ENCODE results near the gene DOK3.

The DOK3 gene

DNA sequence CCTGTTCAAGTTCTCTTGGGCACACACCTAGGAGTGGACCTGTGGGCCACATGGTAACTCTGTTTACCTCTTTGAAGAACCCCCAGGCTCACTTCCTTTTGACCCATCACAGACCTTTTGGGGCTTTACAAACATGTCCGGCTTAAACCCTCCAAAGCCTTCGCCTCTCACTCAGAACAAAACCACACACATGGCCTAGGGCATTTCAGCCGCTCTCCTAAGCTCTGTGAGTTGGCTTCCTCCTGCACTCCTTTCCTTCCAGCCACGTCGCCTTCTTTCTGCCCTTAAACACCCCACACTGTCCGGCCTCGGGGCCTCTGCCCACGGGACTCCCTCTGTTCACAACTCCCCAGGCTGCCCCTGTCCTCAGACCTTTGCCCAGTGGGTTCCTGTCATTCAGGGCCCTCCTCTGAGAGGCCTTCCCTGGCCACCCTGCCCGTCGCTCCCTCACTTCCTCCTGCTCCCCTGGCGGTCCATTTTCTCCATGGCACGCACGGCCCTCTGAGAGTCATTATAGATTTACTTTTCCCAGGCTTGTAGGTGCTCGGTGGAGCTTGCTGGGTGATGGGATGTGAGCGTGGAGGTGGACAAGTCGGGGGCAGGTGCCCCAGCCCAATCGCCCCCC, 1.9 kb downstream of the DOK3 start:
- no peak overlapping the region for H3K9ac ChIP-seq (ENCODE audit: low read length)
- H3K4me3 ChIP-seq (ENCODE audit: low read length): peak overlapping the region; percentile 17
- peaks cover 11% of the 10 kb centered on the region for H3K36me3 ChIP-seq (ENCODE audit: control insufficient read depth, insufficient read depth, low read length)
- H3K27ac ChIP-seq (ENCODE audit: low read depth, low read length): no peak overlapping the region
- H3K27me3 ChIP-seq (ENCODE audit: control insufficient read depth, insufficient read depth, low read length): no peaks in the 10 kb centered on the region
- no peaks in the 10 kb centered on the region for H3K4me1 ChIP-seq (ENCODE audit: control insufficient read depth, insufficient read depth, low read length)

DNA sequence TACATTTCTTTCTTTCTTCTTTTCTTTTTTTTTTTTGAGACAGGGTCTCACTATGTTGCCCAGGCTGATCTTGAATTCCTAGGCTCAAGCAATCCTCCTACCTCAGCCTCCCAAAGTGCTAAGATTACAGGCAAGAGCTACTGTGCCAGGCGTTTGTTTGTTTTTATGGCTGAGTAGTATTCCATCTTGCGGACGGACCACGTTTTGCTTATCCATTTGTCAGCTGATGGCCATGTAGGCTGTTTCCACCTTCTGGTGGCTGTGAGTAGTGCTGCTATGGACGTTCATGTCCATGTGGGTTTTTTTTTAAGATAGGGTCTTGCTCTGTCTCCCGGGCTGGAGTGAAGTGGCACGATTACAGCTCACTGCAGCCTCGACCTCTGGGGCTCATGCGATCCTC, 2.5 kb downstream of the DOK3 start:
- no peak overlapping the region for H3K4me3 ChIP-seq (ENCODE audit: low read length)
- no peak overlapping the region for H3K27ac ChIP-seq (ENCODE audit: low read depth, low read length)
- H3K36me3 ChIP-seq (ENCODE audit: control insufficient read depth, insufficient read depth, low read length): peaks cover 11% of the 10 kb centered on the region
- H3K4me1 ChIP-seq (ENCODE audit: control insufficient read depth, insufficient read depth, low read length): no peaks in the 10 kb centered on the region
- no peak overlapping the region for H3K9ac ChIP-seq (ENCODE audit: low read length)
- H3K27me3 ChIP-seq (ENCODE audit: control insufficient read depth, insufficient read depth, low read length): no peaks in the 10 kb centered on the region

DNA sequence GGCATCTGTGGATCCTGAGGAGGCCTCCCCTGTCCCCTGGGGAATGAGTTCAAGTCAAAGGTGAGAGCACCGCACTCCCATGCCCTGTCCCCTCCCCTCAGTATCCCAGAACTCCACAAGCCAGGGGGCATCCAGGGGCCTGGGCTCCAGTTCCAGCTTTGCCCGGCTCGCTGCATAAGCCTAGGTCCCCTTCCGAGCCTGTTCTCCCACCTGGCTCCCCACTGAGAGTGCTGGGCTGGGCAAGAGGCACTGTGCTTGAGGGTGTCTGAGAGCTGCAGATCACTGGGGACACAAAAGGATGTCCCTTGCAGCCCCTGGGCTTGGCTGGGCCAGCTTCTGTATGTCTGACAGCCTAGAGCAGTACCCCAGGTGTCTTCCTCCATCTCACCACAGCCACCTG, 4.6 kb downstream of the DOK3 start:
- Histone ChIP-seq H3K9ac (ENCODE audit: low read length) (no peak overlapping the region), H3K4me1 (ENCODE audit: control insufficient read depth, insufficient read depth, low read length) (no peaks in the 10 kb centered on the region), H3K36me3 (ENCODE audit: control insufficient read depth, insufficient read depth, low read length) (no peaks in the 10 kb centered on the region), H3K27me3 (ENCODE audit: control insufficient read depth, insufficient read depth, low read length) (no peaks in the 10 kb centered on the region), H3K27ac (ENCODE audit: low read depth, low read length) (no peak overlapping the region), H3K4me3 (ENCODE audit: low read length) (no peak overlapping the region)

DNA sequence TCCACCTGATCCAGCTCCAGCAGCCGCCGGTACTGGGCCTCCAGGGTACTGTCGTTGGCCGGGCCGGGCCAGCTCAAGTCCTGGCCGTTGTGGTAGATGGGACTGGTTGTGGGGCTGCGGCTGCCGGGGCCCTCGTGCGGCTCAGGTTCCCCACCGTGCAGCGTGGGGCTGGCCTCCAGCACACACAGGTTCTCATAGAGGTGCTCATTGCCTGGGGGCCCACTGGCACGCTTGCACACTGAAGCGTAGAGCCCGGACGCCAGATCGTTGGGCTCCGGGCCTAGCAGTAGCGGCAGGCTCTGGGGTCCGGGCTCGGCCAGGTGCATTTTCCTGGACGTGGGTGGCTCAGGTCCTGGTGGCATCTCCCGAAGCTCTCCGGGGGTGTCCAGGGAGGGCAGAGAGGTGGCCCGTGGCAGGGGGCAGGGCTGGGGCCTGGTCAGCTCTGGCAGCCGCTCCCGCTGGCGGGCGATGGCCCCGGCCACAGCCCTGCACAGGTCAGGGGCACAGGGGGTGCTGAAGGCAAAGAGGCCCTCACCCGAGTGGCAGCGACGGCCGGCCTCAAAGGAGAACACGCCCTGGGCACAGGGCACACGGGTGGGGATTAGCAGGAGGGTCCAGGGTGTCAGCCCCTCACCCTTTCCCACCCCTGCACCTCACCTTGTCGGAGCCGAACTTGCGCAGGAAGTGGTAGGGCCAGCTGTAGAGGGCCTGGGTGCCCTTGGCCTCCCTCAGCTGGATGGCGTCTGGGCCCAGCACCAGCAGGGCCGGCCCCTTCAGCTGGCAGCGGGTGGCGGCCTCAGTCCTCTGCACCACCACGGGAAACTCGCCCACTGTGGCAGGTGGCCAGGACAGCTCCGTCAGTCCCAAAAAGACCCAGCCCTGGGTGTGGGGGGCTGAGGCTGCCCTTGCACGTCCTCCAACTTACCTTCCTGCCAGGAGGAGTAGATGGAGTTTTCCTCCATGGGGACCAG, 5.3 kb downstream of the DOK3 start:
- Histone ChIP-seq H3K4me3 (ENCODE audit: low read length) (no peak overlapping the region), H3K27ac (ENCODE audit: low read depth, low read length) (no peak overlapping the region), H3K9ac (ENCODE audit: low read length) (no peak overlapping the region), H3K27me3 (ENCODE audit: control insufficient read depth, insufficient read depth, low read length) (no peaks in the 10 kb centered on the region), H3K36me3 (ENCODE audit: control insufficient read depth, insufficient read depth, low read length) (no peaks in the 10 kb centered on the region), H3K4me1 (ENCODE audit: control insufficient read depth, insufficient read depth, low read length) (no peaks in the 10 kb centered on the region)

DNA sequence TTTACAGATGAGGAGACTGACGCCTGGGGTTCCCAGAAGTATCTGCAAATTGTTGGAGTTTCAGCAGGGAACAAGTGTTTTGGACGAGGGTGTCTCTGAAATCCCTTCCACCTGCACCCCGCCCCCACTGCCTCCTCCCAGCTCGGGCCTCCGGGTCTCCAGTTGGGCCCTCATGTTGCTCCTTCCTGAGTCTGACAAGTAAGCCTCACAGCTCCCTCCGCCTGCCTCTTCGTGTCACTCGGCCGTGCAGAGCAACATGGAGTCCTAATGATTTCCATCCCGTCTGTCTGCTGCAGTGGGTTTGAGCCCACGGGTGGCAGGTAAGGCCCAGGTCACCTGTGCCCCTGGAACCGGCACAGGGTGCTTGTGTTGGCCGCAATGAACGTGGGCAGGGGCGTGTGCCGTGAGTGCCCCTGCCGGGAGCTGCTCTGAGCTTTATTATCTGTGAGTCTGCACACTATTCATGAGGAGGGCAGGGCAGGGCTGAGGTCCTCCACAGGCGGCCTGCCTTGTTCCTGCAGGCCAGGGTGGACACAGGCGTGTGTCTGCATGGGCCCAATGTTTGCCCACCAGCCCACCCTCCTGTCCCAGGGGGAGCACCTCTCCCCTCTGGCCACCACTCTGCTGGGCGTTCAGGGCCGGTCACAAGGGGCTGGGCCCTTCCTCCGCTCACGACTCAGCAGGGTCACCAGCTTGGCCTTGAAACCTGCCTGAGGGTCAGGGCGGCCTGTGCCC, 6.1 kb downstream of the DOK3 start:
- H3K27me3 ChIP-seq (ENCODE audit: control insufficient read depth, insufficient read depth, low read length): peaks cover under 1% of the 10 kb centered on the region
- no peak overlapping the region for H3K4me3 ChIP-seq (ENCODE audit: low read length)
- H3K4me1 ChIP-seq (ENCODE audit: control insufficient read depth, insufficient read depth, low read length): no peaks in the 10 kb centered on the region
- no peak overlapping the region for H3K27ac ChIP-seq (ENCODE audit: low read depth, low read length)
- H3K36me3 ChIP-seq (ENCODE audit: control insufficient read depth, insufficient read depth, low read length): no peaks in the 10 kb centered on the region
- no peak overlapping the region for H3K9ac ChIP-seq (ENCODE audit: low read length)

DNA sequence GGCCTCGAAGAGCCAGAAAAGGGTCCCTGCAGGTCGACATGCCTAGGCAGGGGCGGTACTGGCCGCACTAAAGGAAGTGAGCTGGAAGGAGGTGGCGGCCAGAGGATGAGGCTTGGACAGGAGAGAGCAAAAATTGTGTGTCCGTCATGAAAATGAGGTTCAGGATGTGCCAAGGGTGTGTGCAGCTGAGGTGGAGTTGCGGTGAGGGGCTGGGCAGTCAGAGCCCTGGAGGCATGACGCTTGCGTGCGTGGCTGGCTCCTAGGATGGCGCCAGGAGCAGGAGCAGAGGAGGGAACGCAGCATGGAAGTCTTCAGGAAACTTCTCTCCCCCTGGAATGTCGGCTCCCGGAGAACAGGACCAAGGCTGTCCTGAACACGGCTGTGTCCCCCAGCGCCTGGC, 6.7 kb downstream of the DOK3 start:
- Histone ChIP-seq H3K9ac (ENCODE audit: low read length) (no peak overlapping the region), H3K4me1 (ENCODE audit: control insufficient read depth, insufficient read depth, low read length) (peaks cover 4% of the 10 kb centered on the region), H3K4me3 (ENCODE audit: low read length) (no peak overlapping the region), H3K27me3 (ENCODE audit: control insufficient read depth, insufficient read depth, low read length) (peaks cover 4% of the 10 kb centered on the region), H3K27ac (ENCODE audit: low read depth, low read length) (no peak overlapping the region), H3K36me3 (ENCODE audit: control insufficient read depth, insufficient read depth, low read length) (no peaks in the 10 kb centered on the region)

DNA sequence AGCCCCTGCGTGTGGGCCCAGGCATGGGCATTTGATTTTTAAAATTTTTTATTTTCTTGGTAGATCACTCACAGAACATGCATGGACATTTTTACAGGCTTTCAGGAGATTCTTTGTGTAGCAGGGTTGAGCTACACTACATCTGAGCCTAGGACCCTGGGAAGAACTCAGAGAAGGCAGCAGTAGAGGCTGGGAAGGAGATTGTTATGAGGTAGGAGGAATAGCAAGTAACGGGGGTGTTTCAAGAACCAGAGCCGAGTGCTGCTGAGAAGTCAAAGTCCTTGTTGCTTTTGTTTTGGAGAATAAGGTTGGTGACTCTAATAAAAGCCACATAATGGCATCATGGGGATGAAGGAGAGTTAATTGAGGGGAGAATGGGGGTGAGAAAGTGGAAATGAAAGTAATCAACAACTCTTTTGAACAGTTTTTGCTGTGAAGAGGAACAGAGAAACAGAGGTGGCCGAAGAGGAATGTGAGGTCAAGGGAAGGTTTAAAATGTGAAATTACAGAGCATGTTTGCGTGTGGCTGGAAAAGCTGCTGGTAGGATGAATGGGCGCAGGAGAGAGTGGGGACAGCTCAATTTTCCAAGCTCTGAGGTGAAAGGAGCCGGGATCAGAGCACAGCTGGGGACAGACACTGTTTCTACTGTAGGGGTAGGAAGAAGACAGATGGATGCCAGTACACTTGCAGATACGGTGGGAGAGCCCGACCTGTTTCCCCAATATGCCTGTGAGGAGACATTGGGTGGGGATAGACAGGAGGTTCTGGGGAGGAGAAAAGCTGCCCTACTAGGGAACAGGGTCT, 7.5 kb downstream of the DOK3 start:
- no peak overlapping the region for H3K4me3 ChIP-seq (ENCODE audit: low read length)
- H3K36me3 ChIP-seq (ENCODE audit: control insufficient read depth, insufficient read depth, low read length): no peaks in the 10 kb centered on the region
- no peak overlapping the region for H3K9ac ChIP-seq (ENCODE audit: low read length)
- peaks cover 4% of the 10 kb centered on the region for H3K4me1 ChIP-seq (ENCODE audit: control insufficient read depth, insufficient read depth, low read length)
- H3K27me3 ChIP-seq (ENCODE audit: control insufficient read depth, insufficient read depth, low read length): peaks cover 4% of the 10 kb centered on the region
- H3K27ac ChIP-seq (ENCODE audit: low read depth, low read length): no peak overlapping the region

DNA sequence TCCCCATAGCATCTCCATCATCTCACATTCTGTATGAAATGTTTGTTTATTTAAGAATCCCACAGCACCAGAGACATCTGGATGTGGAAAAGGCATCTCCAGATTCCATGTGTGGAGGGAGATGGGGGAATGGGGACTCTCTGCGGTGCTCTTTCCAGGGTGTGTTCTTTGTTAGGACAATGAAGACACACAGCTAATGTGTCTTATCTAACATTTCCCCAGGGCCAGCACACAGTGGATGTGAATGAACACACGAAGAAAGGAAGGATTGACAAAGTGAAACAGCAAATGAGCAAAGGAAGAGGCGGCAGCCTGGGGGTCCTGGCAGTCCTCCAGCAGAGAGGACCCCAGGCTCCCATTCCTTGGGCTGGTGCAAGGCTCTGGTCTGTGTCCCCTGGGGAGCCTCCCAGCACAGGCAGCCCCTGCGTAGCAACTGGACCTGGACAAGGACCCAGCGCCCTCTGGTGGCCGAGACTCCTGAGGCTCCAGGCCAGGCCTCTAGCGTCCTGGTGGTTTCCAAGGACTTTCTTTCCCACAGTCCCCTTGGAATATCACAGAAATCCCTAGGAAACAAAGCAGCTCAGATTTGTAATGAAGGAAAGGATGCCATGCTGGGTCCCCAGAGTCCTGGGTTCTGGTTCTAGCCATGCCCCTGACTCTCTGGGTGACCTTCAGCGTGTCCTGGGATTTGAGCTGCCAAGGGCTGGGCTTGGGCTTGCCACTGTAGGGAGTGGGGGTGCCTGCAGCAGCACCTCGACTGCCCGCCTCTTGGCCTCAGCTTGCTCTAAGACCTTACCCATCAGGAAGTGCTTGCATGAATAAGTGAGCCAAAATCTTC, 8.7 kb downstream of the DOK3 start:
- Histone ChIP-seq H3K4me3 (ENCODE audit: low read length) (no peak overlapping the region), H3K27ac (ENCODE audit: low read depth, low read length) (no peak overlapping the region), H3K27me3 (ENCODE audit: control insufficient read depth, insufficient read depth, low read length) (peaks cover 4% of the 10 kb centered on the region), H3K4me1 (ENCODE audit: control insufficient read depth, insufficient read depth, low read length) (peaks cover 6% of the 10 kb centered on the region), H3K9ac (ENCODE audit: low read length) (no peak overlapping the region), H3K36me3 (ENCODE audit: control insufficient read depth, insufficient read depth, low read length) (peaks cover 2% of the 10 kb centered on the region)

DNA sequence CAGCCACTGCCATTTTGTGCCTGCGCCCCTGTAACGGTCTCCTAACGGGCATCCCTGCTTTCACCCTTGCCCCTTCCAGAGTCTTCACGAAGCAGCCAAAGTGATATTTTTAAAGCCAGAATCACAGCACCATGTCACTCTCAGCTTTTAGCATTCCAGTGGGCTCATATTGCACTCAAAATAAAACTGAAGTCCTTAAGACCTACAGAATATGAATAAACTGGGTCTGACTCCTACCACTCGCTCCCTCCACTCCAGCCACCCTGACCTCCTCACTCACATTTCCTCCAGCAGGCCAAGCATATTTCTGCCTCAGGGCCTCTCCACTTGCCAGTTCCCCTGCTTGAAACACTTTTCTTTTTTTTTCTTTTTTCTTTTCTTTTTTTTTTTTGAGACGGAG, 9.8 kb downstream of the DOK3 start:
- no peak overlapping the region for H3K27ac ChIP-seq (ENCODE audit: low read depth, low read length)
- no peak overlapping the region for H3K9ac ChIP-seq (ENCODE audit: low read length)
- peaks cover 4% of the 10 kb centered on the region for H3K27me3 ChIP-seq (ENCODE audit: control insufficient read depth, insufficient read depth, low read length)
- no peak overlapping the region for H3K4me3 ChIP-seq (ENCODE audit: low read length)
- peaks cover 13% of the 10 kb centered on the region for H3K4me1 ChIP-seq (ENCODE audit: control insufficient read depth, insufficient read depth, low read length)
- peaks cover 2% of the 10 kb centered on the region for H3K36me3 ChIP-seq (ENCODE audit: control insufficient read depth, insufficient read depth, low read length)

DNA sequence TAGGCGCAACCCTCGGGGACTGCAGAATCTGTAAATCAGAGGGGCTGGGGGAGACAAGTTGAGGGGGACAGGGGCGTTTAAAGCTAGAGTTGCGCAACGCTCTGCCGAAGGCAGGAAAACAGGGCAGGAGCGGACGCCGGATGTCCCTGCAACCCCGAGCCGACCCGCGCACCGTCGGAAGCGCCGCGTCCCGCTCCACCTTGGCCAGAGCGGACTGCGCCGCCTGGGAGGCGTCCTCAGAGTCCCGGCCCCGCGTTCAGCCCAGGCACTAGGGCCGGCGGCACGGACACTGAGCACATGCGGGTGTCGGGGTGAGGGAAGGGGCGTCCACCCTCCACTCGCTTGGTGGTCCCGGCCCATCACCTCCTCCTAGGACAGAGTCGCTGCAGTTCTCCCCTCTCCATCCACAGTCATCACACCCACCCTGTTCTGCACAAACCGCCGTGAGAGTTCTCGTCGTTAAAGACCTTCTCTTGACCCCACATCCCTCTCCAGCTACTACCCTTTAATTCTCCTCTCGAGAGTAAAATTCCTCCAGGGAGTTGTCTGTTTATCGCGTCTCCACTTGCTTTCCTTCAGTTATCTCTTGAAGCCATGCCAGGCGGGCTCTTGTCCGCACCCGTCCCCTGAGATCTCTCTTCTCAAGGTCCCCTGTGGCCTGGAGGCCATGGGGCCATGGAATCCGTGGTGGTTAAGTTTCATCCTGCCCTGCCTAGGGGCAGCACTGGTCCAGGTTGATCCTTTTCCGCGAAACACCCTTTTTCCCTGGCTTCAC, 11.4 kb downstream of the DOK3 start:
- Histone ChIP-seq H3K36me3 (ENCODE audit: control insufficient read depth, insufficient read depth, low read length) (peaks cover 2% of the 10 kb centered on the region), H3K27me3 (ENCODE audit: control insufficient read depth, insufficient read depth, low read length) (peaks cover 4% of the 10 kb centered on the region), H3K9ac (ENCODE audit: low read length) (peak overlapping the region; percentile 34), H3K4me3 (ENCODE audit: low read length) (peak overlapping the region; percentile 76), H3K4me1 (ENCODE audit: control insufficient read depth, insufficient read depth, low read length) (peaks cover 24% of the 10 kb centered on the region), H3K27ac (ENCODE audit: low read depth, low read length) (peak overlapping the region; percentile 99)

Measured in rectal smooth muscle tissue (tissue), 1 donor.